Measurements from ENCODE around the gene POLE4.

- no peak for TF ChIP-seq MXI1 (IDR thresholded peaks at IDR 0.05; ENCODE audit: low read depth, low read length)
- no peak for TF ChIP-seq JUND (IDR thresholded peaks at IDR 0.05)
- no peak for TF ChIP-seq SMC3 (IDR thresholded peaks at IDR 0.05; ENCODE audit: low read depth, low read length)
- TF ChIP-seq EZH2phosphoT487 (IDR thresholded peaks at IDR 0.05; ENCODE audit: borderline replicate concordance, low read depth), result no peak
- no peak for TF ChIP-seq SIN3A (IDR thresholded peaks at IDR 0.05; ENCODE audit: borderline replicate concordance, low read depth, low read length)
- TF ChIP-seq, protein P1, sequence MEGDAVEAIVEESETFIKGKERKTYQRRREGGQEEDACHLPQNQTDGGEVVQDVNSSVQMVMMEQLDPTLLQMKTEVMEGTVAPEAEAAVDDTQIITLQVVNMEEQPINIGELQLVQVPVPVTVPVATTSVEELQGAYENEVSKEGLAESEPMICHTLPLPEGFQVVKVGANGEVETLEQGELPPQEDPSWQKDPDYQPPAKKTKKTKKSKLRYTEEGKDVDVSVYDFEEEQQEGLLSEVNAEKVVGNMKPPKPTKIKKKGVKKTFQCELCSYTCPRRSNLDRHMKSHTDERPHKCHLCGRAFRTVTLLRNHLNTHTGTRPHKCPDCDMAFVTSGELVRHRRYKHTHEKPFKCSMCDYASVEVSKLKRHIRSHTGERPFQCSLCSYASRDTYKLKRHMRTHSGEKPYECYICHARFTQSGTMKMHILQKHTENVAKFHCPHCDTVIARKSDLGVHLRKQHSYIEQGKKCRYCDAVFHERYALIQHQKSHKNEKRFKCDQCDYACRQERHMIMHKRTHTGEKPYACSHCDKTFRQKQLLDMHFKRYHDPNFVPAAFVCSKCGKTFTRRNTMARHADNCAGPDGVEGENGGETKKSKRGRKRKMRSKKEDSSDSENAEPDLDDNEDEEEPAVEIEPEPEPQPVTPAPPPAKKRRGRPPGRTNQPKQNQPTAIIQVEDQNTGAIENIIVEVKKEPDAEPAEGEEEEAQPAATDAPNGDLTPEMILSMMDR (IDR thresholded peaks at IDR 0.05), result no peak
- TF ChIP-seq GABPA (IDR thresholded peaks at IDR 0.05; ENCODE audit: low read depth), result no peak
Measured at GRCh38 chr2:74941284-74941683, 17.2 kb upstream of the POLE4 start.
